ENCODE data around the gene ZNF490. TPM values are rescaled to one million over a fixed set of nuclear protein-coding genes. Genes with fewer than 3 reads are reported as not detected.

ZNF490 gene
- total RNA-seq, 1 donor from 2014 or later = 1.2 TPM

DNA sequence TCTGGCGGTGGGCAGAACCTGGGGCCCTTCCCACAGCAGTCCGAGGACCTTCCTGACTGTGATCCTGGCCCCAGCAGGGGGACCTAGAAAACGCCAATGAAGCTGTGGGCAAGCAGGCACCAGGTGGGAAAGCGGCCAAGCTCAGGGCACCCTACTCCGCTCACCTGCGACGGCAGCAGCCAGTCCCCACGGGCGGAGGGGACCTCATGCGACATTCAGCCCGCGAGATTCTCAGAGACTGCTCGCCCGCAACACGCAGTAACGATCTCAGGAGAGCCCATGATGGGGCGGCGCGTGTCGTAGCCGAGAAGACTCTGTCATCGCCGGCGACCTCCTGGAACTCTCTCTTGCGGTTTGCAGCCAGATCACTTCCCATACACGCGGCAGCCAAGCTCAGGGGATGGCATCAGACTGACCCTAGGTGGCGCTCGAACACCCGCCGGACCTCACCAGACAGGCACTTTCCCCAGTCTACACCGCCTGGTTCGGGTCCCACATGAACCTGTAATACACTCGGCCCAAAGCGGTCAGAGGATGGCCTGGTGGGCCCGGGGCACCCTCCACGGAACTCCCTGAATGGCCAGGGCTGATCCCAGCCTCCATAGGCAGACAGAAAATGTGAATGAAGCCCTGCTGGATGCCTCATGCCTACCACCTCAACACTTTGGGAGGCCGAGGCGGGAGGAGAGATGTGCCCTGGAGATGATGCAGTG, 29.4 kb upstream of the ZNF490 start:
- DNase-seq (ENCODE audit: low read depth) = peak; percentile 20
- H3K4me3 ChIP-seq (ENCODE audit: low read depth, low read length) = peak overlapping the region; percentile 28
- TF ChIP-seq, protein P1, sequence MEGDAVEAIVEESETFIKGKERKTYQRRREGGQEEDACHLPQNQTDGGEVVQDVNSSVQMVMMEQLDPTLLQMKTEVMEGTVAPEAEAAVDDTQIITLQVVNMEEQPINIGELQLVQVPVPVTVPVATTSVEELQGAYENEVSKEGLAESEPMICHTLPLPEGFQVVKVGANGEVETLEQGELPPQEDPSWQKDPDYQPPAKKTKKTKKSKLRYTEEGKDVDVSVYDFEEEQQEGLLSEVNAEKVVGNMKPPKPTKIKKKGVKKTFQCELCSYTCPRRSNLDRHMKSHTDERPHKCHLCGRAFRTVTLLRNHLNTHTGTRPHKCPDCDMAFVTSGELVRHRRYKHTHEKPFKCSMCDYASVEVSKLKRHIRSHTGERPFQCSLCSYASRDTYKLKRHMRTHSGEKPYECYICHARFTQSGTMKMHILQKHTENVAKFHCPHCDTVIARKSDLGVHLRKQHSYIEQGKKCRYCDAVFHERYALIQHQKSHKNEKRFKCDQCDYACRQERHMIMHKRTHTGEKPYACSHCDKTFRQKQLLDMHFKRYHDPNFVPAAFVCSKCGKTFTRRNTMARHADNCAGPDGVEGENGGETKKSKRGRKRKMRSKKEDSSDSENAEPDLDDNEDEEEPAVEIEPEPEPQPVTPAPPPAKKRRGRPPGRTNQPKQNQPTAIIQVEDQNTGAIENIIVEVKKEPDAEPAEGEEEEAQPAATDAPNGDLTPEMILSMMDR (conservative IDR thresholded peaks at IDR 0.05; ENCODE audit: low read depth, low read length) = peak; percentile 77

DNA sequence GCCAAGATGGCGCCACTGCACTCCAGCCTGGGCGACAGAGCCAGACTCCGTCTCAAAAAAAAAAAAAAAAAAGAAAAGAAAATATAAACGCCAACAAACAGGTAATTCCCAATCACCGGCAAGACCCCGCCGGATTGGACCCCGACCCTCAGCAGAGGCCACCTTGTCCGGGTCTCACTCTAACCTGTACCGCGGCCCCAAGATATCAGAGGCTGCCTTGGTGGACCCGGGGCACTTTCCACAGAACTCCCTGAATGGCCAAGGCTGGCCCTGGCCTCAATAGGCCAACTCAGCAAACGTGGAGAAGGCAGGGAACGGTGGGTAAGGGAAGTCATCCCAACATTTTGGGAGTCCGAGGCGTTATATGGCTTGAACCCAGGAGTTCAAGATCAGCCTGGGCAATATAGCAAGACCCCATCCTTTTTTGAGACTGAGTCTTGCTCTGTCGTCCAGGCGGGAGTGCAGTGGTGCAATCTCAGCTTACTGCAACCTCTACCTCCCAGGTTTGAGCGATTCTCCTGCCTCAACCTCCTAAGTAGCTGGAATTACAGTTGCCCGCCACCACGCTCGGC, 28.1 kb upstream of the ZNF490 start:
- DNase-seq (ENCODE audit: low read depth) = no peak
- H3K4me3 ChIP-seq (ENCODE audit: low read depth, low read length) = no peak overlapping the region
- TF ChIP-seq, protein P1 (conservative IDR thresholded peaks at IDR 0.05; ENCODE audit: low read depth, low read length) = no peak

DNA sequence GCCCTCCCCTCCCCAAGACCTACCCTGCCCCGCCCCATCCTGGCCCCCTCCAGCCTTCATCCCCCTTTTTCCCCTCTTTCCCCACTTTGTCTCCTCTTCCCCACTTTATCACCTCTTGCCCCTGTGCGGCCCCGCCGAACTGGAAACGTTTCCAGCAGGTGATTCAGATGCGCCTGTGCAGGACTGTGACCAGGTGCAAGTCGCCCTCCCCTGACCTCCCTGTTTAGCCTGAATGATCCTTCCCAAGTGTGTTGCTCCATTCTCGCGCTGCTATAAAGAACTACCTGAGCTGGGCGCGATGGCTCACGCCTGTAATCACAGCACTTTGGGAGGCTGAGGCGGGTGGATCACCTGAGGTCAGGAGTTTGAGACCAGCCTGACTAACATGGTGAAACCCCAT, 26.0 kb upstream of the ZNF490 start:
- H3K4me3 ChIP-seq (ENCODE audit: low read depth, low read length) = no peak overlapping the region
- TF ChIP-seq, protein P1 (conservative IDR thresholded peaks at IDR 0.05; ENCODE audit: low read depth, low read length) = no peak
- DNase-seq (ENCODE audit: low read depth) = no peak

DNA sequence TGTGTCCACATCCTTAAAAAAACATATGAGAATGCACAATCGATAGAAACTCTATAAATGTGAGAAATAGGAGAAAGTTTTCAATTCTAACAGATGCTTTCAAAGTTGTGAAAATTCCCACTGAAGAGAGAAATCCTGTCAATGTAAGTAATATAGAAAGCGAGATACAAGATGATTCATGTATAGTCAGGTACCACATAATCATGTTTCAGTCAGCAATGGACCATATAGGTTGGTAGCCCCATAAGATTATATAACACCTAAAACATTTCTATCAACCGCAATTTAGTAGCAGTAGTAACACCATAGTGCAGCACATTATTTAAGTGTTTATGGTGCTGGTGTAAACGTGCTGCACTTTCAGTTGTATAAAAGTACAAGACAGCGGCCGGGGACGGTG, 18.6 kb upstream of the ZNF490 start:
- TF ChIP-seq, protein P1 (conservative IDR thresholded peaks at IDR 0.05; ENCODE audit: low read depth, low read length) = no peak
- DNase-seq (ENCODE audit: low read depth) = no peak
- no peak overlapping the region for H3K4me3 ChIP-seq (ENCODE audit: low read depth, low read length)

DNA sequence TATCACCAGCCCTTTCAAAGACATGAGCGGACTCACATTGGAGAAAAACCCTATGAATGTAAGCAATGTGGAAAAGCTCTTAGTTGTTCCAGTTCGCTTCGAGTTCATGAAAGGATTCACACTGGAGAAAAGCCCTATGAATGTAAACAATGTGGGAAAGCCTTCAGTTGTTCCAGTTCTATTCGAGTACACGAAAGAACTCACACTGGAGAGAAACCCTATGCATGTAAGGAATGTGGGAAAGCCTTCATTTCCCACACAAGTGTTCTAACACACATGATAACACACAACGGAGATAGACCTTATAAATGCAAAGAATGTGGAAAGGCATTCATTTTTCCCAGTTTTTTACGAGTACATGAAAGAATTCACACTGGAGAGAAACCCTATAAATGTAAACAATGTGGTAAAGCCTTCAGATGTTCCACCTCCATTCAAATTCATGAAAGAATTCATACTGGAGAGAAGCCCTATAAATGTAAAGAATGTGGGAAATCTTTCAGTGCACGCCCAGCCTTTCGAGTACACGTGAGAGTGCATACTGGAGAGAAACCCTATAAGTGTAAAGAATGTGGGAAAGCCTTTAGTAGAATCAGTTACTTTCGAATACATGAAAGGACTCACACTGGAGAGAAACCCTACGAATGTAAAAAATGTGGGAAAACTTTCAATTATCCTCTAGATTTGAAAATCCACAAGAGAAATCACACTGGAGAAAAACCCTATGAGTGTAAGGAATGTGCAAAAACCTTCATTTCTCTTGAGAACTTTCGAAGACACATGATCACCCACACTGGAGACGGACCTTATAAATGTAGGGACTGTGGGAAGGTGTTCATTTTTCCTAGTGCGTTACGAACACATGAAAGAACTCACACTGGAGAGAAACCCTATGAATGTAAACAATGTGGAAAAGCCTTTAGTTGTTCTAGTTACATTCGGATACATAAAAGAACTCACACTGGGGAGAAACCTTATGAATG, 17.7 kb upstream of the ZNF490 start:
- DNase-seq (ENCODE audit: low read depth) = no peak
- TF ChIP-seq, protein P1 (conservative IDR thresholded peaks at IDR 0.05; ENCODE audit: low read depth, low read length) = no peak
- H3K4me3 ChIP-seq (ENCODE audit: low read depth, low read length) = no peak overlapping the region

DNA sequence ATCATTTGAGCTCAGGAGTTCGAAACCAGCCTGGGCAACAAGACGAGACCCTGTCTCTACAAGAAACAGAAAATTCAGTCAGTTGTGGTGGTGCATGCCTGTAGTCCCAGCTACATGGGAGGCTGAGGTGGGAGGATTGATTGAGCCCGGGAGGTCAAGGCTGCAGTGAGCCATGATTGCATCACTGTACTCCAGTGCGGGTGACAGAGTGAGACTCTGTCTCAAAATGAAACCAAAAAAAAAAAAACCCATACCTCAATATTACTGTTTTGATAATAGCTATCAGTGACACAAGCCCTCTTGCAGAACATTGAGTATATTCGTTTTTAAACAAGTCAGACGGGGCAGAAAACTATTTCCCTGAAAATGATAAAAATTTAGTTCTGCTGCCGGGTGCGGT, 16.3 kb upstream of the ZNF490 start:
- no peak overlapping the region for H3K4me3 ChIP-seq (ENCODE audit: low read depth, low read length)
- DNase-seq (ENCODE audit: low read depth) = no peak
- TF ChIP-seq, protein P1 (conservative IDR thresholded peaks at IDR 0.05; ENCODE audit: low read depth, low read length) = no peak
